Sigmoid colon (tissue), 3 donors: ENCODE results near the gene SLITRK3.

Source experiments
- POLR2A ChIP-seq, 2 donors: fragments of 450-650 bp; IDR thresholded peaks; one replicate each; pipeline ENCODE4 v1.6.1; 2016; ENCODE audit warnings: antibody characterized with exemption in 2 of 2, mild to moderate bottlenecking in 2 of 2, moderate library complexity in 2 of 2
- TF ChIP-seq, protein P1 (sequence below), 4 experiments: fragments of 450-650 bp in 3 of 4; fragments of 200-600 bp in 1 of 4; IDR thresholded peaks; one replicate each; pipeline ENCODE4 v1.5.1; 2016 to 2019; ENCODE audit warnings: antibody characterized with exemption in 4 of 4, mild to moderate bottlenecking in 3 of 4, moderate library complexity in 2 of 4

DNA sequence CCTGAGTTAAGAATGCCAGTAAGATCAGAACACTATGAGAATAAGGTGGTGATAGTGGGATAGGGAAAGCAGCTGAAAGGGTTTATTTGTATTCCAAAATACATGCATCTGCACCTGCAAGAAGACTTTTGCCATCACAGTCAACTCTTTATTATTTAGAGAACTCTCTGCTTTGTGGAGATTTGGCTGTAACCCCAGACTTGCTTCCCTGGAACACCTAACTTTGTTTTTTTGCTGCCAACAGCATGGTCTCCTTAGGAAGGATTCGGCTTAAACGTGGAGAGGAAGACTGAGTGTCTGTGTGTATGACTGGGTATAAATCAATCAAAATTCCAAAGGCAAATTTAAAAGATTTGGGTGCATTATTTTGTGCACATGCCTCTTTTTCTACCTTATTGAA lies 21.6 kb upstream of the SLITRK3 start:
- TF ChIP-seq, protein P1, sequence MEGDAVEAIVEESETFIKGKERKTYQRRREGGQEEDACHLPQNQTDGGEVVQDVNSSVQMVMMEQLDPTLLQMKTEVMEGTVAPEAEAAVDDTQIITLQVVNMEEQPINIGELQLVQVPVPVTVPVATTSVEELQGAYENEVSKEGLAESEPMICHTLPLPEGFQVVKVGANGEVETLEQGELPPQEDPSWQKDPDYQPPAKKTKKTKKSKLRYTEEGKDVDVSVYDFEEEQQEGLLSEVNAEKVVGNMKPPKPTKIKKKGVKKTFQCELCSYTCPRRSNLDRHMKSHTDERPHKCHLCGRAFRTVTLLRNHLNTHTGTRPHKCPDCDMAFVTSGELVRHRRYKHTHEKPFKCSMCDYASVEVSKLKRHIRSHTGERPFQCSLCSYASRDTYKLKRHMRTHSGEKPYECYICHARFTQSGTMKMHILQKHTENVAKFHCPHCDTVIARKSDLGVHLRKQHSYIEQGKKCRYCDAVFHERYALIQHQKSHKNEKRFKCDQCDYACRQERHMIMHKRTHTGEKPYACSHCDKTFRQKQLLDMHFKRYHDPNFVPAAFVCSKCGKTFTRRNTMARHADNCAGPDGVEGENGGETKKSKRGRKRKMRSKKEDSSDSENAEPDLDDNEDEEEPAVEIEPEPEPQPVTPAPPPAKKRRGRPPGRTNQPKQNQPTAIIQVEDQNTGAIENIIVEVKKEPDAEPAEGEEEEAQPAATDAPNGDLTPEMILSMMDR (IDR thresholded peaks at IDR 0.05), result no peak
- no peak for TF ChIP-seq POLR2A (IDR thresholded peaks at IDR 0.05)
